PFSK-1 (cell line): ENCODE measurements around the gene LGALS1.

Experiments
- POLR2AphosphoS5 ChIP-seq: IDR thresholded peaks from 2 replicates; pipeline ENCODE4 v1.6.1; 2012; ENCODE audit warnings: low read depth, mild to moderate bottlenecking, control low read depth, low read length, moderate library complexity
- SIN3A ChIP-seq: IDR thresholded peaks from 2 replicates; pipeline ENCODE4 v1.6.1; 2012; ENCODE audit warnings: mild to moderate bottlenecking, low read length, moderate library complexity, borderline replicate concordance; ENCODE audit not compliant: insufficient read depth
- TAF1 ChIP-seq: IDR thresholded peaks from 2 replicates; pipeline ENCODE4 v1.6.1; 2012; ENCODE audit warnings: low read length, control low read depth, borderline replicate concordance; ENCODE audit not compliant: insufficient read depth

GRCh38 chr22:37692627-37693285 is 17.3 kb downstream of the LGALS1 start:
- no peak for TF ChIP-seq TAF1
- no peak for TF ChIP-seq POLR2AphosphoS5
- TF ChIP-seq SIN3A: no peak
